DND-41 (cell line): ENCODE data around the gene ITGA6.

Source experiments
- CTCF ChIP-seq: IDR thresholded peaks from 2 replicates; pipeline ENCODE4 v1.5.1; 2012; ENCODE audit warnings: borderline replicate concordance, low read length, moderate library complexity, mild to moderate bottlenecking; ENCODE audit not compliant: poor library complexity, severe bottlenecking; ENCODE audit errors: extremely low read depth
- EZH2 ChIP-seq: IDR thresholded peaks from 3 replicates; pipeline ENCODE4 v1.6.1; 2012; ENCODE audit warnings: borderline replicate concordance, low read depth, mild to moderate bottlenecking, moderate library complexity, low read length, inconsistent platforms; ENCODE audit not compliant: severe bottlenecking

- TF ChIP-seq CTCF = no peak
- TF ChIP-seq EZH2 = no peak
These were observed 14.9 kb downstream of the ITGA6 start for GRCh38 chr2:172442072-172442895.
